Measurements from ENCODE around the gene AMELY.

- no peak for TF ChIP-seq CTCF (IDR thresholded peaks at IDR 0.05)
- TF ChIP-seq EP300 (IDR thresholded peaks at IDR 0.05) = no peak
Observed at GRCh38 chrY:6894496-6894895, 17.1 kb downstream of the AMELY start.
